A549 (cell line): ENCODE measurements around the gene NDUFB5. TPM values are rescaled to one million over a fixed set of nuclear protein-coding genes. Genes with fewer than 3 reads are reported as not detected.

Experiments
- ATAC-seq, 2 experiments: fragments of 200-7000 bp in 1 of 2; fragments of >200 bp in 1 of 2; cut with Nextera tagmentation in 1 of 2; cut with Tn5 transposase in 1 of 2; 3 replicates each; pipeline versions ENCODE4 v1.8.0 to v1.9.1; 2018 to 2020; ENCODE audit warnings: mild to moderate bottlenecking in 1 of 2, moderate library complexity in 1 of 2
- CTCF ChIA-PET: fragments of 300-600 bp; sonication (Branson Sonifier 250); formaldehyde crosslinking; extraction: SDS; loops from one replicate; lab custom pipeline; 2021; ENCODE audit warnings: antibody characterized with exemption, inconsistent platforms; lab: Yijun Ruan, JAX
- POLR2A ChIA-PET: fragments of 350-600 bp; formaldehyde crosslinking; extraction: SDS; loops from one replicate; lab custom pipeline; 2021; ENCODE audit warnings: antibody characterized with exemption, inconsistent platforms; lab: Yijun Ruan, JAX
- DNase-seq, 2 experiments: peaks; one replicate each; pipeline versions ENCODE4 v3.0.0 to v3.0.0-alpha.2; 2011 to 2016; ENCODE audit warnings: low read depth in 1 of 2, low spot score in 1 of 2
- FAIRE-seq: peaks from 2 replicates; lab custom pipeline; 2011; peaks lifted over from hg19 to GRCh38; lab: Jason Lieb, UNC
- H3K27ac ChIP-seq, 2 experiments: fragments of >200 bp; sonication (Bioruptor Twin); formaldehyde crosslinking; 3 replicates each; pipeline ENCODE4 v1.5.1; 2016 to 2017
- H3K4me1 ChIP-seq: fragments of >200 bp; sonication (Bioruptor Twin); formaldehyde crosslinking; 3 replicates; pipeline ENCODE4 v1.6.1; 2016
- H3K4me2 ChIP-seq: fragments of >200 bp; sonication (Bioruptor Twin); formaldehyde crosslinking; 3 replicates; pipeline ENCODE4 v1.6.1; 2016
- H3K4me3 ChIP-seq: fragments of >200 bp; sonication (Bioruptor Twin); formaldehyde crosslinking; 3 replicates; pipeline ENCODE4 v1.5.1; 2016
- H3K9me3 ChIP-seq: fragments of >200 bp; sonication (Bioruptor Twin); formaldehyde crosslinking; 3 replicates; pipeline ENCODE4 v1.6.1; 2016
- BHLHE40 ChIP-seq: IDR thresholded peaks from 2 replicates; pipeline ENCODE4 v1.6.1; 2012; ENCODE audit warnings: low read depth, low read length, inconsistent platforms
- CHD2 ChIP-seq: fragments of 150-350 bp; IDR thresholded peaks from 2 replicates; pipeline ENCODE4 v1.6.1; 2014; ENCODE audit warnings: low read length; ENCODE audit not compliant: partially characterized antibody
- CHD4 ChIP-seq: fragments of 200-600 bp; sonication (generic); IDR thresholded peaks from 2 replicates; pipeline ENCODE4 v1.6.1; 2016; ENCODE audit warnings: antibody characterized with exemption, mild to moderate bottlenecking, borderline replicate concordance
- EHF ChIP-seq: fragments of 250-450 bp; sonication (Bioruptor Pico); IDR thresholded peaks from 2 replicates; pipeline ENCODE4 v1.5.0; 2020; ENCODE audit warnings: mild to moderate bottlenecking
- HDAC2 ChIP-seq: fragments of 200-600 bp; sonication (generic); IDR thresholded peaks from 2 replicates; pipeline ENCODE4 v1.6.1; 2016
- JUN ChIP-seq, 2 experiments: fragments of >200 bp; sonication (Bioruptor Twin); formaldehyde crosslinking; IDR thresholded peaks; 2 replicates in 1 of 2; 3 replicates in 1 of 2; pipeline ENCODE4 v1.6.1; 2016 to 2017
- JUNB ChIP-seq: fragments of >200 bp; sonication (Bioruptor Twin); formaldehyde crosslinking; IDR thresholded peaks from 2 replicates; pipeline ENCODE4 v1.6.1; 2016
- KDM1A ChIP-seq: fragments of 200-600 bp; sonication (generic); IDR thresholded peaks from 2 replicates; pipeline ENCODE4 v1.6.1; 2016; ENCODE audit warnings: low read depth, mild to moderate bottlenecking
- MAZ ChIP-seq: fragments of 150-350 bp; IDR thresholded peaks from 2 replicates; pipeline ENCODE4 v1.6.1; 2014; ENCODE audit warnings: antibody characterized with exemption, low read depth, low read length, borderline replicate concordance
- MYC ChIP-seq: IDR thresholded peaks from 2 replicates; pipeline ENCODE4 v1.6.1; 2012; ENCODE audit warnings: mild to moderate bottlenecking, inconsistent platforms, low read length, improper control_type of control experiment, borderline replicate concordance
- NR3C1 ChIP-seq: fragments of >200 bp; sonication (Bioruptor Twin); formaldehyde crosslinking; IDR thresholded peaks from 3 replicates; pipeline ENCODE4 v1.6.1; 2017
- PHF8 ChIP-seq: fragments of 200-600 bp; sonication (generic); IDR thresholded peaks from 2 replicates; pipeline ENCODE4 v1.6.1; 2016; ENCODE audit warnings: low read depth, mild to moderate bottlenecking, antibody characterized with exemption, moderate library complexity, borderline replicate concordance
- POLR2AphosphoS2 ChIP-seq: conservative IDR thresholded peaks from 2 replicates; pipeline ENCODE4 v1.6.1; 2012; ENCODE audit warnings: low read length, improper control_type of control experiment, inconsistent platforms
- RAD21 ChIP-seq, 2 experiments: fragments of >200 bp in 1 of 2; sonication (Bioruptor Twin) in 1 of 2; formaldehyde crosslinking in 1 of 2; IDR thresholded peaks in 1 of 2; conservative IDR thresholded peaks in 1 of 2; 2 replicates in 1 of 2; 3 replicates in 1 of 2; pipeline ENCODE4 v1.6.1; 2012 to 2018; ENCODE audit warnings: inconsistent platforms in 1 of 2
- SMC3 ChIP-seq: fragments of >200 bp; sonication (Bioruptor Twin); formaldehyde crosslinking; IDR thresholded peaks from 3 replicates; pipeline ENCODE4 v1.6.1; 2018; ENCODE audit warnings: inconsistent platforms
- TP53 ChIP-seq: fragments of 250-450 bp; sonication (Bioruptor Pico); IDR thresholded peaks from 2 replicates; pipeline ENCODE4 v1.5.0; 2021; ENCODE audit warnings: mild to moderate bottlenecking, moderate library complexity
- WGBS: methylation state at CpG from one replicate; pipeline ENCODE4 v1.1.6; 2017; ENCODE audit errors: missing lambda C conversion rate; 5-methylcytosine and 5-hydroxymethylcytosine counted together
- polyA plus RNA-seq, 4 experiments: library from polyadenylated mRNA; depleted of rRNA in 3 of 4; stranded (reverse); fragments of >200 nt; fragmentation: RNase III in 1 of 4; extraction: RNeasy Plus Mini Kit Qiagen cat#74134 plus additional on column Dnase treatment in 1 of 4; gene quantifications; 2 replicates in 3 of 4; 3 replicates in 1 of 4; pipeline ENCODE4 v1.2.3, GENCODE V29; 2011 to 2017
- TF ChIP-seq, protein P1 (sequence below): fragments of 150-350 bp; IDR thresholded peaks from 2 replicates; pipeline ENCODE4 v1.6.1; 2014; ENCODE audit warnings: low read depth, mild to moderate bottlenecking, low read length
- TF ChIP-seq, protein P2 (sequence below): fragments of >200 bp; sonication (Bioruptor Twin); formaldehyde crosslinking; IDR thresholded peaks from 2 replicates; pipeline ENCODE4 v1.6.1; 2016
- TF ChIP-seq, protein P3 (sequence below): fragments of 200-600 bp; sonication (generic); IDR thresholded peaks from 2 replicates; pipeline ENCODE4 v1.6.1; 2016; ENCODE audit warnings: antibody characterized with exemption, mild to moderate bottlenecking, moderate library complexity
- TF ChIP-seq, protein P4 (sequence below): fragments of 250-450 bp; sonication (Bioruptor Pico); IDR thresholded peaks from 2 replicates; pipeline ENCODE4 v1.5.0; 2021; ENCODE audit warnings: mild to moderate bottlenecking, moderate library complexity, borderline replicate concordance

NDUFB5 gene
- polyA plus RNA-seq, 2 of the 4 experiments (the other 2 are of a cell fraction): 65.5 to 66.1 TPM

DNA sequence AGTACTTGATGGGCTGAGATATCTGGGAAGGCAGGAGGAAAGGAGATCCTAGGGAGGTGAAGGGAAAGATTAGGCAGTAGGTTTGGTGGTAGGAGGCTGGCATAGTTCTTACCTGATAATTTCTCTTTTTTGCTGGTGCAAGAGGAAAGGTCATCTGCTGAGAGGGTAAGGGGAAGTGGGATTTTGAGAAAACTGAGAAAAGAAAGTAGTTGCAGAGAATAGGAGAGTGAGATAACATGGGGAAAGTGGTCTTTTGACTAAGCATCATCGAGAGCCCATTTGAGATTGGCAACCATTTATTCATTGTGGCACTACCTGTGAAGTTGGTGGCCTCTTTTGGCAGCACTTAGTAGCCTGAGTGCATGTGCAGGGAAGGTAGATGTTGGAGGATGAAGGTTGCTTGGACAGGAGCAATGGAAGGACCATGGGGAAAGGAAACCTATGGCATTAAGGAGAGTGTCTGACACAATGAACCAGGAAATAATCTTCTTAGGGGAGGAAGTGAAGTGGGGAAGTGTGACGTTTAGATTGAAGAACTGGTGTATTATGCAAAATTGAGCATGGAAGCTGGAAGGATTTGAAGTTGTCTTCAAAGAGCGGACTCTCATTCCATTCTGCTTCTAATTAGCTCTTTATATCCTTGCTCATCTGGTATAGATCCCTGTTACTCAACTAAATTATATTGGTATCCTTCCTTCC lies 26.3 kb downstream of the NDUFB5 start:
- FAIRE-seq (no peak), DNase-seq (no peak), ATAC-seq (no peak)
- Histone ChIP-seq H3K4me1 (no peaks in the 10 kb centered on the region), H3K4me2 (no peak overlapping the region), H3K9me3 (no peaks in the 10 kb centered on the region), H3K4me3 (no peak overlapping the region), H3K27ac (no peak overlapping the region)
- ChIA-PET POLR2A (no interaction called here), CTCF (interaction anchor here (0.5 to 3.4 kb wide), 2 partner anchors 19 to 128 kb away, joined by 3 to 14 read pairs; no protein-coding TSS in a partner anchor)
- TF ChIP-seq POLR2AphosphoS2 (no peak), CHD2 (no peak), JUNB (no peak), KDM1A (no peak), MYC (no peak), TP53 (no peak), NR3C1 (no peak), EHF (CRISPR knock-in tag) (no peak), JUN (IDR thresholded peaks at IDR 0.05) (no peak), SMC3 (no peak), PHF8 (no peak), MAZ (no peak), BHLHE40 (no peak), CHD4 (no peak), RAD21 (conservative IDR thresholded peaks at IDR 0.05 in 1 of 2, IDR thresholded peaks at IDR 0.05 in 1 of 2) (no peak)
- TF ChIP-seq, protein P1, sequence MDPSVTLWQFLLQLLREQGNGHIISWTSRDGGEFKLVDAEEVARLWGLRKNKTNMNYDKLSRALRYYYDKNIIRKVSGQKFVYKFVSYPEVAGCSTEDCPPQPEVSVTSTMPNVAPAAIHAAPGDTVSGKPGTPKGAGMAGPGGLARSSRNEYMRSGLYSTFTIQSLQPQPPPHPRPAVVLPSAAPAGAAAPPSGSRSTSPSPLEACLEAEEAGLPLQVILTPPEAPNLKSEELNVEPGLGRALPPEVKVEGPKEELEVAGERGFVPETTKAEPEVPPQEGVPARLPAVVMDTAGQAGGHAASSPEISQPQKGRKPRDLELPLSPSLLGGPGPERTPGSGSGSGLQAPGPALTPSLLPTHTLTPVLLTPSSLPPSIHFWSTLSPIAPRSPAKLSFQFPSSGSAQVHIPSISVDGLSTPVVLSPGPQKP: no peak
- TF ChIP-seq, protein P2, sequence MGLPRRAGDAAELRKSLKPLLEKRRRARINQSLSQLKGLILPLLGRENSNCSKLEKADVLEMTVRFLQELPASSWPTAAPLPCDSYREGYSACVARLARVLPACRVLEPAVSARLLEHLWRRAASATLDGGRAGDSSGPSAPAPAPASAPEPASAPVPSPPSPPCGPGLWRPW: no peak
- TF ChIP-seq, protein P3, sequence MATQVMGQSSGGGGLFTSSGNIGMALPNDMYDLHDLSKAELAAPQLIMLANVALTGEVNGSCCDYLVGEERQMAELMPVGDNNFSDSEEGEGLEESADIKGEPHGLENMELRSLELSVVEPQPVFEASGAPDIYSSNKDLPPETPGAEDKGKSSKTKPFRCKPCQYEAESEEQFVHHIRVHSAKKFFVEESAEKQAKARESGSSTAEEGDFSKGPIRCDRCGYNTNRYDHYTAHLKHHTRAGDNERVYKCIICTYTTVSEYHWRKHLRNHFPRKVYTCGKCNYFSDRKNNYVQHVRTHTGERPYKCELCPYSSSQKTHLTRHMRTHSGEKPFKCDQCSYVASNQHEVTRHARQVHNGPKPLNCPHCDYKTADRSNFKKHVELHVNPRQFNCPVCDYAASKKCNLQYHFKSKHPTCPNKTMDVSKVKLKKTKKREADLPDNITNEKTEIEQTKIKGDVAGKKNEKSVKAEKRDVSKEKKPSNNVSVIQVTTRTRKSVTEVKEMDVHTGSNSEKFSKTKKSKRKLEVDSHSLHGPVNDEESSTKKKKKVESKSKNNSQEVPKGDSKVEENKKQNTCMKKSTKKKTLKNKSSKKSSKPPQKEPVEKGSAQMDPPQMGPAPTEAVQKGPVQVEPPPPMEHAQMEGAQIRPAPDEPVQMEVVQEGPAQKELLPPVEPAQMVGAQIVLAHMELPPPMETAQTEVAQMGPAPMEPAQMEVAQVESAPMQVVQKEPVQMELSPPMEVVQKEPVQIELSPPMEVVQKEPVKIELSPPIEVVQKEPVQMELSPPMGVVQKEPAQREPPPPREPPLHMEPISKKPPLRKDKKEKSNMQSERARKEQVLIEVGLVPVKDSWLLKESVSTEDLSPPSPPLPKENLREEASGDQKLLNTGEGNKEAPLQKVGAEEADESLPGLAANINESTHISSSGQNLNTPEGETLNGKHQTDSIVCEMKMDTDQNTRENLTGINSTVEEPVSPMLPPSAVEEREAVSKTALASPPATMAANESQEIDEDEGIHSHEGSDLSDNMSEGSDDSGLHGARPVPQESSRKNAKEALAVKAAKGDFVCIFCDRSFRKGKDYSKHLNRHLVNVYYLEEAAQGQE: no peak
- TF ChIP-seq, protein P4, sequence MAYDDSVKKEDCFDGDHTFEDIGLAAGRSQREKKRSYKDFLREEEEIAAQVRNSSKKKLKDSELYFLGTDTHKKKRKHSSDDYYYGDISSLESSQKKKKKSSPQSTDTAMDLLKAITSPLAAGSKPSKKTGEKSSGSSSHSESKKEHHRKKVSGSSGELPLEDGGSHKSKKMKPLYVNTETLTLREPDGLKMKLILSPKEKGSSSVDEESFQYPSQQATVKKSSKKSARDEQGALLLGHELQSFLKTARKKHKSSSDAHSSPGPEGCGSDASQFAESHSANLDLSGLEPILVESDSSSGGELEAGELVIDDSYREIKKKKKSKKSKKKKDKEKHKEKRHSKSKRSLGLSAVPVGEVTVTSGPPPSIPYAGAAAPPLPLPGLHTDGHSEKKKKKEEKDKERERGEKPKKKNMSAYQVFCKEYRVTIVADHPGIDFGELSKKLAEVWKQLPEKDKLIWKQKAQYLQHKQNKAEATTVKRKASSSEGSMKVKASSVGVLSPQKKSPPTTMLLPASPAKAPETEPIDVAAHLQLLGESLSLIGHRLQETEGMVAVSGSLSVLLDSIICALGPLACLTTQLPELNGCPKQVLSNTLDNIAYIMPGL (CRISPR knock-in tag): no peak
- WGBS: 85% methylated on average over 3 of the region's 3 CpGs

DNA sequence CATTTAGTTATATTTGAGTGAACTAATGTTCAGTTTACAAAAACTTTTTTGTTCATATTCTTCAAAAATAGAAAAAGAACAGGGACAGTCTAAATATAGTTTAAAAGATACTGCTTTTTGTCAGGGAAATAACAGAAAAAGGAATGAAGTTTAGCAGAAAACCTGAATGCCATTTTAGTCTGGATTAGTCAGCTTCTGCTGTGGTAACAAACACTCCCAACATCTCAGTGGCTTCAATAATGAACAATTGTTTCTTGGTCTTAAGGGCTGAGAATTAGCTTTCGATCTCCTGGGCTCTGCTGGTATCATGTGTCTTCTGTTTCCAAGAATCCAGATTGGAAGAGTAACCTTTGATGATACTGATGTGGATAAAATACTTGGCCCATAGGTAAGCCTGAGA lies 35.9 kb downstream of the NDUFB5 start:
- no peak for TF ChIP-seq HDAC2
- no peak for TF ChIP-seq KDM1A
- TF ChIP-seq JUNB: no peak
- TF ChIP-seq, all 56 proteins: peak for 0
- FAIRE-seq: no peak
- Histone ChIP-seq H3K4me2 (no peak overlapping the region), H3K4me3 (no peak overlapping the region), H3K9me3 (no peaks in the 10 kb centered on the region), H3K27ac (no peak overlapping the region), H3K4me1 (peaks cover 12% of the 10 kb centered on the region)
- CTCF ChIA-PET: no interaction called here
- no peak for DNase-seq
- POLR2A ChIA-PET: no interaction called here
- no peak for ATAC-seq
- WGBS: 87% methylated on average over 1 of the region's 1 CpG
